DMS53 (cell line): ENCODE results near the gene PCNP.
"Not testable (repeated sequence)": the region's sequence is repeated elsewhere in the genome, so short reads cannot be mapped to it uniquely, and the experiment has no call there.

ENCODE experiments used
- DNase-seq: peaks from one replicate; lab custom pipeline; 2025; lab: John Stamatoyannopoulos, UW

The PCNP gene

GRCh38 chr3:101573449-101574387, at the start of gene PCNP:
Gene PCNP, plus strand, starts transcription at chr3:101574180. Its CDS starts 36 bp downstream, at chr3:101574216.
- peak; percentile 98 for DNase-seq

GRCh38 chr3:101527441-101527840, 46.5 kb upstream of the PCNP start:
- DNase-seq, result no peak

GRCh38 chr3:101527906-101528305, 46.1 kb upstream of the PCNP start:
- DNase-seq, result no peak

GRCh38 chr3:101529816-101530685, 43.9 kb upstream of the PCNP start:
- no peak for DNase-seq

- no peak for DNase-seq
These were observed 43.3 kb upstream of the PCNP start for GRCh38 chr3:101530686-101531047.

GRCh38 chr3:101531473-101532086, 42.4 kb upstream of the PCNP start:
- DNase-seq, result no peak

GRCh38 chr3:101532783-101533602, 41.0 kb upstream of the PCNP start:
- DNase-seq, result no peak

- no peak for DNase-seq
These were observed 40.4 kb upstream of the PCNP start for GRCh38 chr3:101533603-101533968.

GRCh38 chr3:101535221-101535620, 38.8 kb upstream of the PCNP start:
- no peak for DNase-seq

GRCh38 chr3:101536266-101536665, 37.7 kb upstream of the PCNP start:
- DNase-seq, result no peak

- DNase-seq, result not testable (repeated sequence)
These were observed 37.0 kb upstream of the PCNP start for GRCh38 chr3:101536955-101537354.

GRCh38 chr3:101542957-101543356, 31.0 kb upstream of the PCNP start:
- DNase-seq, result no peak

GRCh38 chr3:101544161-101544850, 29.7 kb upstream of the PCNP start:
- peak; percentile 27 for DNase-seq

- DNase-seq, result no peak
These were observed 25.4 kb upstream of the PCNP start for GRCh38 chr3:101548527-101549105.

- no peak for DNase-seq
These were observed 24.5 kb upstream of the PCNP start for GRCh38 chr3:101549473-101549872.

GRCh38 chr3:101551359-101552081, 22.5 kb upstream of the PCNP start:
- peak; percentile 7 for DNase-seq

GRCh38 chr3:101553381-101553780, 20.6 kb upstream of the PCNP start:
- not testable (repeated sequence) for DNase-seq

- no peak for DNase-seq
These were observed 17.9 kb upstream of the PCNP start for GRCh38 chr3:101556064-101556463.

- DNase-seq, result peak; percentile 94
These were observed 12.2 kb upstream of the PCNP start, which contains the start of gene TRMT10C for GRCh38 chr3:101561630-101562328. Gene TRMT10C, plus strand, starts transcription at chr3:101561868. Its CDS starts 2,914 bp downstream, at chr3:101564782.
